Uterus (tissue), 4 donors: ENCODE results near the gene MRTFB. TPM values are rescaled to one million over a fixed set of nuclear protein-coding genes. Genes with fewer than 3 reads are reported as not detected.

ENCODE experiments used
- DNase-seq, 2 donors: peaks; one replicate each; pipeline ENCODE4 v3.0.0-alpha.2; 2019 to 2020
- H3K27ac ChIP-seq, 2 donors: fragments of 200-600 bp; sonication (generic); 1 replicate in 1 of 2; 2 replicates in 1 of 2; pipeline ENCODE4 v1.5.1; 2016 to 2018
- H3K27me3 ChIP-seq, 2 donors: fragments of 200-600 bp; sonication (generic); one replicate each; pipeline ENCODE4 v1.5.1; 2018 to 2019; ENCODE audit warnings: control low read depth in 1 of 2
- H3K36me3 ChIP-seq, 2 donors: fragments of 200-600 bp; sonication (generic); one replicate each; pipeline ENCODE4 v1.5.1; 2019; ENCODE audit warnings: control low read depth in 1 of 2
- H3K4me1 ChIP-seq, 2 donors: fragments of 200-600 bp; sonication (generic); one replicate each; pipeline ENCODE4 v1.5.1; 2018 to 2019; ENCODE audit warnings: control low read depth in 1 of 2
- H3K4me3 ChIP-seq, 2 donors: fragments of 200-600 bp; sonication (generic); 1 replicate in 1 of 2; 2 replicates in 1 of 2; pipeline ENCODE4 v1.5.1; 2018 to 2019; ENCODE audit warnings: mild to moderate bottlenecking in 1 of 2
- H3K9me3 ChIP-seq, 2 donors: fragments of 200-600 bp; sonication (generic); one replicate each; pipeline ENCODE4 v1.5.1; 2019; ENCODE audit warnings: control low read depth in 1 of 2
- POLR2A ChIP-seq, 2 donors: fragments of 450-650 bp; IDR thresholded peaks; one replicate each; pipeline ENCODE4 v1.6.1; 2016; ENCODE audit warnings: antibody characterized with exemption in 2 of 2, mild to moderate bottlenecking in 1 of 2, moderate library complexity in 1 of 2
- intact Hi-C: fragments of 100-400 bp; cut with DNase I; formaldehyde crosslinking; loops from one replicate; pipeline ENCODE4 v1.15.1; 2023; ENCODE audit warnings: low total_unique reads
- total RNA-seq, 4 donors: library from RNA; depleted of rRNA in 3 of 4; stranded (reverse); fragments of >200 nt in 3 of 4; gene quantifications; one replicate each; pipeline versions ENCODE4 v1.1.0 to v1.2.4, GENCODE V29; 2014 to 2023
- TF ChIP-seq, protein P1 (sequence below), 4 experiments: fragments of 200-600 bp in 2 of 4; fragments of 450-650 bp in 2 of 4; sonication (generic) in 2 of 4; IDR thresholded peaks; one replicate each; pipeline ENCODE4 v1.5.1; 2016 to 2019; ENCODE audit warnings: antibody characterized with exemption in 4 of 4, mild to moderate bottlenecking in 2 of 4, moderate library complexity in 1 of 4
- donor health status: DM: yes; HTN: yes; CAD: no.

MRTFB gene
- total RNA-seq, 4 donors from 2014 or later = 49.8 to 178 (median 75.1) TPM

DNA sequence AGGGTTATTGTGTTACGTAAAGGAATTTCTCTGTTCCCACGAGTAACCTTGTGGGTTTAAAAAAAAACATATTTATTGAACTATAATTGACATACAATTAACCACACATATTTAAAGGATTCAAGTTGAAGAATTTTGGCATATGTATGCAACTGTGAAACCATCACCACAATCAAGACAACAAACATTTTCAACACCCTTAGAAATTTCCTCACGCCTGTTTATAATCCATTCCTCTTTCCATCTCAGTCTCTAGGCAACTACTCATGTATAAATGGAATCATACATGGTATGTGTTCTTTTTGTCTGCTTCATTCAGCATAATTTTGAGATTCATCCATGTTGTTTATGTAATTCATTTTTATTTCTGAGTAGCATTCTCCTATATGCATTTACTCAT, 104.0 kb downstream of the MRTFB start:
- Histone ChIP-seq H3K4me1 (no peaks in the 10 kb centered on the region), H3K9me3 (no peaks in the 10 kb centered on the region), H3K36me3 (no peaks in the 10 kb centered on the region), H3K4me3 (no peak overlapping the region), H3K27me3 (no peaks in the 10 kb centered on the region), H3K27ac (no peak overlapping the region)
- DNase-seq = no peak
- TF ChIP-seq POLR2A (IDR thresholded peaks at IDR 0.05) = no peak
- TF ChIP-seq, protein P1, sequence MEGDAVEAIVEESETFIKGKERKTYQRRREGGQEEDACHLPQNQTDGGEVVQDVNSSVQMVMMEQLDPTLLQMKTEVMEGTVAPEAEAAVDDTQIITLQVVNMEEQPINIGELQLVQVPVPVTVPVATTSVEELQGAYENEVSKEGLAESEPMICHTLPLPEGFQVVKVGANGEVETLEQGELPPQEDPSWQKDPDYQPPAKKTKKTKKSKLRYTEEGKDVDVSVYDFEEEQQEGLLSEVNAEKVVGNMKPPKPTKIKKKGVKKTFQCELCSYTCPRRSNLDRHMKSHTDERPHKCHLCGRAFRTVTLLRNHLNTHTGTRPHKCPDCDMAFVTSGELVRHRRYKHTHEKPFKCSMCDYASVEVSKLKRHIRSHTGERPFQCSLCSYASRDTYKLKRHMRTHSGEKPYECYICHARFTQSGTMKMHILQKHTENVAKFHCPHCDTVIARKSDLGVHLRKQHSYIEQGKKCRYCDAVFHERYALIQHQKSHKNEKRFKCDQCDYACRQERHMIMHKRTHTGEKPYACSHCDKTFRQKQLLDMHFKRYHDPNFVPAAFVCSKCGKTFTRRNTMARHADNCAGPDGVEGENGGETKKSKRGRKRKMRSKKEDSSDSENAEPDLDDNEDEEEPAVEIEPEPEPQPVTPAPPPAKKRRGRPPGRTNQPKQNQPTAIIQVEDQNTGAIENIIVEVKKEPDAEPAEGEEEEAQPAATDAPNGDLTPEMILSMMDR (IDR thresholded peaks at IDR 0.05) = no peak
- intact Hi-C loops = no loop called here

DNA sequence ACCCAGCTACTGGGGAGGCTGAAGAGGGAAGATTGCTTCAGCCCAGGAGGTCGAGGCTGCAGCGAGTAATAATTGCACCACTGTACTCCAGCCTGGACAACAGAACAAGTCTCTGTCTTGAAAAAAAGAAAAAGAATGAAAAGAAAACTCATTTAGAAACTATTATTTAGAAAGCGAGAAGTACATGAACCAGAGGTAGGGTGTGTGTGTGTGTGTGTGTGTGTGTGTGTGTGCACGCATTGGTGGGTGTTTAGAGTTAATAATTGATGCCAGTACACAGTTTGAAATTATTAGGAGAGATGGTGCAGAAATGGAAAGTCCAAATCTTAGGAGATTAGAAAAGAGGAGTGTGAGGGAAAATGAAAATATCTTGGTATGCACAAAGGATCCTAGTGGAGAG, 106.6 kb downstream of the MRTFB start:
- Histone ChIP-seq H3K4me1 (no peaks in the 10 kb centered on the region), H3K36me3 (no peaks in the 10 kb centered on the region), H3K27ac (no peak overlapping the region), H3K9me3 (no peaks in the 10 kb centered on the region), H3K27me3 (no peaks in the 10 kb centered on the region), H3K4me3 (no peak overlapping the region)
- no peak for DNase-seq
- TF ChIP-seq POLR2A (IDR thresholded peaks at IDR 0.05) = no peak
- TF ChIP-seq, protein P1 (IDR thresholded peaks at IDR 0.05) = no peak
- intact Hi-C loops = no loop called here

DNA sequence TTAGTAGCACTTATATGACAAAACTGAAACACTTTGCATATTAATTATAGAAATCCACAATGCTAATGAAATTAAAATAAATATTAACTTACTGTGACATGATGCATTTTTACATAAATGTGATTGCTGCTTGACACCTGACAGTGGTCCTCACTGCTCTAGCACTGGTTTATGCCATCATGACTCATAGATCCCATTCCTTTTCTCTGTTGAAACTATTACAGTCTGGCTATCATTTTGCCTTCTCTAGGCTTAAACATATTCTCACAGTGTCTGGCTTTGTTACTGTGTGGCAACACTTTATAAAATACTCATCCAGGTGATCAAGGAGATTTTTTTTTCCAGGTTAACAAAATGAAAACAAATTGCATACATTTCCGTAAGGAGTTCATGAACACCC, 108.0 kb downstream of the MRTFB start:
- no peak for DNase-seq
- intact Hi-C loops = no loop called here
- no peak overlapping the region for H3K4me3 ChIP-seq
- H3K4me1 ChIP-seq = no peaks in the 10 kb centered on the region
- H3K36me3 ChIP-seq = no peaks in the 10 kb centered on the region
- TF ChIP-seq POLR2A (IDR thresholded peaks at IDR 0.05) = no peak
- H3K27me3 ChIP-seq = no peaks in the 10 kb centered on the region
- H3K27ac ChIP-seq = no peak overlapping the region
- no peaks in the 10 kb centered on the region for H3K9me3 ChIP-seq

- Histone ChIP-seq H3K4me1 (no peaks in the 10 kb centered on the region), H3K36me3 (no peaks in the 10 kb centered on the region), H3K9me3 (no peaks in the 10 kb centered on the region), H3K27me3 (no peaks in the 10 kb centered on the region), H3K27ac (no peak overlapping the region), H3K4me3 (no peak overlapping the region)
- intact Hi-C loops = no loop called here
- TF ChIP-seq, protein P1 (IDR thresholded peaks at IDR 0.05) = no peak
- TF ChIP-seq POLR2A (IDR thresholded peaks at IDR 0.05) = no peak
- no peak for DNase-seq
Measured at GRCh38 chr16:14180481-14180944, 109.4 kb downstream of the MRTFB start.

DNA sequence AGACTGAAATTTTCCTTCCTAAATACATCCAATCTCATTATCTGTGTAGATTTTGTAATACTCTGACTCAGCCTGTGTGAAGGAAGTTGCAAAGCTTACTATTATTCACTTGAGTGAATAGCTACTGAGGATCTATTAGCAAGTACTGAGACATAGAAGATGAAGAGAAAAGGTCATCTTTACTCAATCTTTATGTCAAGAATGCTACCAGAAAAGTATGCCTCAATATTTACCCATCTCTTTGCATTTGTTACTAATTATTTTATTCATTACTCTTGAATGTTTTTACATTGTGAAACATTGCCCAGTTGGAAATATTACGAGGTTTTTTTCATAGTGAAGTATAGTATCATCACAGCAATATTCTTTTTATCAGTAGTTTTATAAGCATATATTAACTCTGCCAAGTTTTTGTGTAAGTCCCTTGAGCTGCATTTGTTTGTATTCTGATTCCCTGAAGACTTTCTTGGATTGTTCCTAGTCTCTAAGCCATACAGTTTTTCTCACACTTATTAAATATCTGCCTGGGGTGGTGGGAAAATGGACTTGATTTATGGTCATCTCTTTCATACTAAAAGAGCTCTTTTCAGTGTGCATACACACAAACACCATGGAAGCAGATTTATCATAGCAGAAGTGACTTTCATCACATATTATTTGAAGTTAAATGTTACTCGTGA, 110.4 kb downstream of the MRTFB start:
- no peak for DNase-seq
- intact Hi-C loops = no loop called here
- Histone ChIP-seq H3K9me3 (no peaks in the 10 kb centered on the region), H3K4me1 (no peaks in the 10 kb centered on the region), H3K4me3 (no peak overlapping the region), H3K27ac (no peak overlapping the region), H3K36me3 (no peaks in the 10 kb centered on the region), H3K27me3 (no peaks in the 10 kb centered on the region)
- TF ChIP-seq POLR2A (IDR thresholded peaks at IDR 0.05) = no peak
- TF ChIP-seq, protein P1 (IDR thresholded peaks at IDR 0.05) = no peak
